H1 (cell line): ENCODE data around the gene LDLR. TPM values are rescaled to one million over a fixed set of nuclear protein-coding genes. Genes with fewer than 3 reads are reported as not detected.

Experiments
- CTCF ChIA-PET: fragments of 300-600 bp; sonication (Branson Sonifier 250); formaldehyde crosslinking; loops from one replicate; lab custom pipeline; 2021; ENCODE audit not compliant: partially characterized antibody; lab: Charles Lee
- POLR2A ChIA-PET: fragments of 300-600 bp; sonication (Branson Sonifier 250); formaldehyde crosslinking; loops from one replicate; lab custom pipeline; 2021; ENCODE audit warnings: inconsistent platforms; ENCODE audit not compliant: partially characterized antibody; lab: Charles Lee
- DNase-seq, 2 experiments: peaks; one replicate each; pipeline versions ENCODE4 v3.0.0 to v3.0.0-alpha.2; 2010 to 2022; ENCODE audit warnings: low spot score in 2 of 2, low read depth in 1 of 2, mixed read lengths in 1 of 2
- FAIRE-seq: peaks from 2 replicates; lab custom pipeline; 2011; peaks lifted over from hg19 to GRCh38; lab: Jason Lieb, UNC
- H2AFZ ChIP-seq: 2 replicates; pipeline ENCODE4 v1.8.1; 2012; ENCODE audit warnings: low read length, inconsistent platforms
- H2AK5ac ChIP-seq: 2 replicates; pipeline ENCODE4 v1.6.1; 2013; ENCODE audit warnings: low read depth, low read length
- H2BK120ac ChIP-seq: replicated peaks from 2 replicates; pipeline ENCODE3; 2013; ENCODE audit warnings: low read depth, low read length, inconsistent platforms
- H2BK12ac ChIP-seq: 2 replicates; pipeline ENCODE4 v1.6.1; 2013; ENCODE audit warnings: low read depth, low read length
- H2BK15ac ChIP-seq: 2 replicates; pipeline ENCODE4 v1.6.1; 2013; ENCODE audit warnings: low read length
- H2BK20ac ChIP-seq: 2 replicates; pipeline ENCODE4 v1.6.1; 2013; ENCODE audit warnings: low read length
- H2BK5ac ChIP-seq: 2 replicates; pipeline ENCODE4 v1.6.1; 2013; ENCODE audit warnings: low read depth, low read length
- H3K14ac ChIP-seq: 2 replicates; pipeline ENCODE4 v1.6.1; 2013; ENCODE audit warnings: inconsistent platforms; ENCODE audit not compliant: insufficient read length
- H3K18ac ChIP-seq: 2 replicates; pipeline ENCODE4 v1.6.1; 2013; ENCODE audit warnings: low read length; ENCODE audit errors: extremely low read depth
- H3K23ac ChIP-seq: 2 replicates; pipeline ENCODE4 v1.6.1; 2013; ENCODE audit warnings: inconsistent platforms; ENCODE audit not compliant: insufficient read length
- H3K23me2 ChIP-seq: 2 replicates; pipeline ENCODE4 v1.6.1; 2013; ENCODE audit warnings: low read depth, low read length
- H3K27ac ChIP-seq: 2 replicates; pipeline ENCODE4 v1.6.1; 2011; ENCODE audit warnings: low read depth, low read length, inconsistent platforms
- H3K27me3 ChIP-seq, 4 experiments: replicated peaks in 1 of 4; 1 replicate in 1 of 4; 2 replicates in 3 of 4; pipeline versions ENCODE4 v1.6.1 to v1.8.1; 2011 to 2013; ENCODE audit warnings: low read length in 3 of 4, mild to moderate bottlenecking in 3 of 4, inconsistent platforms in 2 of 4, mixed read lengths in 2 of 4, moderate library complexity in 1 of 4; ENCODE audit not compliant: control insufficient read depth in 3 of 4, insufficient read depth in 3 of 4; ENCODE audit errors: extremely low read depth in 1 of 4
- H3K36me3 ChIP-seq, 4 experiments: 2 replicates each; pipeline versions ENCODE4 v1.6.1 to v1.8.1; 2011 to 2013; ENCODE audit warnings: mild to moderate bottlenecking in 4 of 4, low read length in 3 of 4, moderate library complexity in 2 of 4, control low read depth in 1 of 4, inconsistent platforms in 1 of 4; ENCODE audit not compliant: insufficient read depth in 4 of 4, control insufficient read depth in 2 of 4
- H3K4ac ChIP-seq: replicated peaks from 2 replicates; pipeline ENCODE3; 2013; ENCODE audit warnings: low read length, low read depth, mixed read lengths, inconsistent platforms; ENCODE audit not compliant: insufficient read length
- H3K4me1 ChIP-seq, 4 experiments: replicated peaks in 1 of 4; 1 replicate in 1 of 4; 2 replicates in 3 of 4; pipeline versions ENCODE4 v1.6.1 to v1.8.1; 2011 to 2013; ENCODE audit warnings: low read length in 3 of 4, inconsistent platforms in 2 of 4, mixed read lengths in 1 of 4; ENCODE audit not compliant: insufficient read depth in 4 of 4, control insufficient read depth in 3 of 4
- H3K4me2 ChIP-seq, 2 experiments: 2 replicates each; pipeline versions ENCODE4 v1.6.1 to v1.8.1; 2011 to 2013; ENCODE audit warnings: low read depth in 2 of 2, low read length in 2 of 2, control low read depth in 1 of 2, inconsistent platforms in 1 of 2, mild to moderate bottlenecking in 1 of 2; ENCODE audit not compliant: insufficient read depth in 1 of 2
- H3K4me3 ChIP-seq, 4 experiments: fragments of 200-600, 300-600 bp in 1 of 4; sonication (generic), shearing (Covaris generic), sonication (Bioruptor Twin) in 1 of 4; 2 replicates each; pipeline versions ENCODE4 v1.5.1 to v1.8.1; 2011 to 2016; ENCODE audit warnings: low read length in 4 of 4, low read depth in 3 of 4, control low read depth in 2 of 4, inconsistent platforms in 2 of 4, mild to moderate bottlenecking in 2 of 4, mixed read lengths in 1 of 4, moderate library complexity in 1 of 4; ENCODE audit not compliant: insufficient read depth in 2 of 4; ENCODE audit errors: extremely low read depth in 1 of 4
- H3K56ac ChIP-seq: replicated peaks from 2 replicates; pipeline ENCODE3; 2013; ENCODE audit warnings: low read depth, mild to moderate bottlenecking, mixed read lengths, low read length, inconsistent platforms; ENCODE audit not compliant: insufficient read length
- H3K79me1 ChIP-seq: 2 replicates; pipeline ENCODE4 v1.6.1; 2013; ENCODE audit warnings: low read depth, low read length, control low read depth
- H3K79me2 ChIP-seq, 2 experiments: 2 replicates each; pipeline versions ENCODE4 v1.6.1 to v1.8.1; 2012 to 2013; ENCODE audit warnings: low read length in 2 of 2, mild to moderate bottlenecking in 2 of 2, inconsistent platforms in 1 of 2; ENCODE audit not compliant: insufficient read depth in 2 of 2, control insufficient read depth in 1 of 2
- H3K9ac ChIP-seq, 4 experiments: replicated peaks in 1 of 4; 1 replicate in 1 of 4; 2 replicates in 3 of 4; pipeline versions ENCODE4 v1.6.1 to v1.8.1; 2011 to 2013; ENCODE audit warnings: low read depth in 3 of 4, low read length in 3 of 4, control low read depth in 2 of 4, mild to moderate bottlenecking in 2 of 4, moderate library complexity in 2 of 4, inconsistent platforms in 1 of 4; ENCODE audit errors: extremely low read depth in 1 of 4
- H3K9me3 ChIP-seq, 2 experiments: 2 replicates each; pipeline versions ENCODE4 v1.6.1 to v1.8.1; 2012 to 2013; ENCODE audit warnings: mild to moderate bottlenecking in 2 of 2, moderate library complexity in 2 of 2, control low read depth in 1 of 2, inconsistent platforms in 1 of 2, low read depth in 1 of 2, low read length in 1 of 2, mixed read lengths in 1 of 2; ENCODE audit not compliant: insufficient read depth in 2 of 2
- H4K20me1 ChIP-seq, 2 experiments: replicated peaks in 1 of 2; 2 replicates each; pipeline versions ENCODE3 to v1.8.1; 2011 to 2013; ENCODE audit warnings: inconsistent platforms in 2 of 2, low read length in 2 of 2, mild to moderate bottlenecking in 1 of 2; ENCODE audit not compliant: insufficient read depth in 2 of 2, control insufficient read depth in 1 of 2
- H4K5ac ChIP-seq: 2 replicates; pipeline ENCODE4 v1.6.1; 2013; ENCODE audit warnings: low read length, low read depth, mixed read lengths, inconsistent platforms; ENCODE audit not compliant: insufficient read length
- H4K8ac ChIP-seq: 2 replicates; pipeline ENCODE4 v1.8.0; 2013; ENCODE audit warnings: mild to moderate bottlenecking, moderate library complexity, low read length, inconsistent platforms; ENCODE audit not compliant: insufficient read depth; ENCODE audit errors: extremely low read depth
- H4K91ac ChIP-seq: replicated peaks from 2 replicates; pipeline ENCODE3; 2013; ENCODE audit warnings: low read length, mixed read lengths, inconsistent platforms; ENCODE audit not compliant: insufficient read length
- POLR2AphosphoS5 ChIP-seq: IDR thresholded peaks from 2 replicates; pipeline ENCODE4 v1.6.1; 2011; ENCODE audit warnings: low read depth, low read length
- TAF7 ChIP-seq: optimal IDR thresholded peaks from 2 replicates; pipeline ENCODE3; 2011; ENCODE audit warnings: low read depth, mild to moderate bottlenecking, inconsistent platforms, low read length, moderate library complexity, borderline replicate concordance
- WGBS, 2 experiments: shearing (Covaris generic) in 1 of 2; methylation state at CpG; one replicate each; pipeline versions ENCODE4 v1.1.6 to v1.1.7; 2013 to 2015; ENCODE audit warnings: low lambda C conversion rate in 2 of 2, mixed read lengths in 2 of 2, inconsistent platforms in 1 of 2, low coverage in 1 of 2, missing lambda C conversion rate in 1 of 2; ENCODE audit not compliant: insufficient replicate concordance in 2 of 2, insufficient coverage in 1 of 2, insufficient read length in 1 of 2; ENCODE audit errors: extremely low coverage in 1 of 2, missing lambda C conversion rate in 1 of 2; 5-methylcytosine and 5-hydroxymethylcytosine counted together
- polyA plus RNA-seq, 7 experiments: library from polyadenylated mRNA; depleted of rRNA in 3 of 7; stranded (reverse) in 5 of 7; unstranded in 2 of 7; fragments of >200 nt in 5 of 7; fragments of 200-250 nt in 2 of 7; gene quantifications; 1 replicate in 5 of 7; 2 replicates in 1 of 7; 4 replicates in 1 of 7; pipeline versions ENCODE4 v1.2.1 to v1.2.3, GENCODE V29; 2011 to 2013; ENCODE audit warnings: missing spikeins in 2 of 7, mixed read lengths in 2 of 7
- total RNA-seq: library from RNA; stranded (reverse); fragmentation: NEBNext Ultra II Directional; extraction: Animal tissue kit (Norgen Biotek cat#: 25700); gene quantifications from 2 replicates; pipeline ENCODE4 v1.2.1, GENCODE V29; 2021

The LDLR gene
- total and polyA plus RNA-seq, 2 of the 8 experiments (the other 6 are each of a cell fraction or from before 2014, with no cell fraction given), result 70.1 to 118 TPM

GRCh38 chr19:11113140-11113708 is 24.0 kb downstream of the LDLR start:
- H2AK5ac ChIP-seq, result no peak overlapping the region
- no peaks in the 10 kb centered on the region for H3K4me1 ChIP-seq
- H3K36me3 ChIP-seq, result peaks cover 52 to 95% (median 86%) of the 10 kb centered on the region in 4 experiments
- no peaks in the 10 kb centered on the region for H3K27me3 ChIP-seq
- no peak overlapping the region for H3K4me2 ChIP-seq
- no peak overlapping the region for H4K5ac ChIP-seq
- ChIA-PET POLR2A (no interaction called here), CTCF (interaction anchor here (5.1 kb wide), 1 partner anchor 13 kb away, joined by 21 read pairs; no protein-coding TSS in a partner anchor)
- TF ChIP-seq POLR2AphosphoS5 (0 out of 2 replicates have a peak, but pooled peaks have one; percentile 1), TAF7 (no peak)
- no peak overlapping the region for H2AFZ ChIP-seq
- no peak overlapping the region for H4K8ac ChIP-seq
- no peak overlapping the region for H2BK15ac ChIP-seq
- no peak overlapping the region for H3K18ac ChIP-seq
- no peak for FAIRE-seq
- no peak overlapping the region for H3K27ac ChIP-seq
- H4K91ac ChIP-seq, result no peak overlapping the region
- H3K14ac ChIP-seq, result no peak overlapping the region
- no peak overlapping the region for H2BK120ac ChIP-seq
- H3K23me2 ChIP-seq, result no peaks in the 10 kb centered on the region
- no peaks in the 10 kb centered on the region; the same call in 1 of the 2 replicates for H3K79me1 ChIP-seq
- H4K20me1 ChIP-seq, result peaks cover 10 to 32% of the 10 kb centered on the region in 2 experiments
- H3K9me3 ChIP-seq, result no peaks in the 10 kb centered on the region
- H3K4ac ChIP-seq, result no peak overlapping the region
- WGBS, 2 experiments, result 94% methylated on average over 27 of the region's 27 CpGs; no CpG with 5 or more reads in 1 of the 2 experiments
- no peaks in the 10 kb centered on the region; a peak in 1 of 4 replicates for H3K79me2 ChIP-seq
- H2BK12ac ChIP-seq, result no peak overlapping the region
- H2BK20ac ChIP-seq, result no peak overlapping the region
- no peak overlapping the region for H2BK5ac ChIP-seq
- H3K9ac ChIP-seq, result no peak overlapping the region
- H3K56ac ChIP-seq, result no peak overlapping the region
- no peak overlapping the region for H3K4me3 ChIP-seq
- no peak for DNase-seq
- H3K23ac ChIP-seq, result no peak overlapping the region
